Measurements from ENCODE around the gene POU2AF1. TPM values are rescaled to one million over a fixed set of nuclear protein-coding genes. Genes with fewer than 3 reads are reported as not detected.

Gene POU2AF1
- total and polyA plus RNA-seq, 2 experiments from 2014 or later: not detected

- TF ChIP-seq ZNF462 (CRISPR knock-in tag; IDR thresholded peaks at IDR 0.05) (no peak), STAT1 (IDR thresholded peaks at IDR 0.05; ENCODE audit: unreplicated experiment) (no peak), ZNF114 (CRISPR knock-in tag; IDR thresholded peaks at IDR 0.05) (no peak), POLR2AphosphoS5 (IDR thresholded peaks at IDR 0.05; ENCODE audit: low read depth) (no peak), EZH2phosphoT487 (IDR thresholded peaks at IDR 0.05; ENCODE audit: unreplicated experiment) (no peak), ZNF331 (CRISPR knock-in tag; IDR thresholded peaks at IDR 0.05; ENCODE audit: low read depth) (no peak), EZH2 (IDR thresholded peaks at IDR 0.05; ENCODE audit: low read depth, unreplicated experiment) (no peak)
Observed at GRCh38 chr11:111353776-111354600, 25.1 kb downstream of the POU2AF1 start (continued).

GRCh38 chr11:111352935-111353710 lies 26.0 kb downstream of the POU2AF1 start:
- no peaks in the 10 kb centered on the region for H3K36me3 Mint-ChIP-seq (ENCODE audit: low read depth)
- H3K36me3 ChIP-seq (ENCODE audit: insufficient read depth): no peaks in the 10 kb centered on the region
- no peaks in the 10 kb centered on the region for H3K4me1 Mint-ChIP-seq
- no peaks in the 10 kb centered on the region for H3K27me3 ChIP-seq (ENCODE audit: insufficient read depth)
- no peak overlapping the region for H2AFZ ChIP-seq
- peaks cover 4% of the 10 kb centered on the region for H3K27me3 Mint-ChIP-seq (ENCODE audit: insufficient read depth, low read depth, poor library complexity)
- H3K4me2 ChIP-seq: no peak overlapping the region
- H3K4me3 Mint-ChIP-seq: no peak overlapping the region
- no peak overlapping the region for H3K27ac ChIP-seq (ENCODE audit: low read depth)
- H4K20me1 ChIP-seq (replicated peaks; ENCODE audit: insufficient read depth): no peaks in the 10 kb centered on the region
- no peaks in the 10 kb centered on the region for H3K9me2 ChIP-seq (ENCODE audit: insufficient read depth)
- H3K27ac Mint-ChIP-seq: no peak overlapping the region
- H3K9me3 Mint-ChIP-seq: no peaks in the 10 kb centered on the region; the same call in 2 of the 3 replicates
- TF ChIP-seq ZNF331 (CRISPR knock-in tag; IDR thresholded peaks at IDR 0.05; ENCODE audit: low read depth): no peak
- TF ChIP-seq EZH2phosphoT487 (IDR thresholded peaks at IDR 0.05; ENCODE audit: unreplicated experiment): no peak
- DNase-seq (ENCODE audit: low spot score) (no peak), ATAC-seq (no peak)
- H3K4me3 ChIP-seq: no peak overlapping the region
- H3K79me2 ChIP-seq (replicated peaks; ENCODE audit: insufficient read depth): no peaks in the 10 kb centered on the region
- H3K4me1 ChIP-seq (ENCODE audit: insufficient read depth): no peaks in the 10 kb centered on the region
- H3F3A ChIP-seq (replicated peaks; ENCODE audit: low read depth): no peaks in the 10 kb centered on the region

All from GM23338 (cell line).